Parathyroid adenoma (tissue), 2 donors: ENCODE results near the gene ANKS1A.

Experiments used
- H2AFZ ChIP-seq: fragments of 300-600 bp; sonication (generic); one replicate; pipeline ENCODE4 v1.7.0; 2017; ENCODE audit warnings: antibody characterized with exemption, mild to moderate bottlenecking
- H3K27ac ChIP-seq: fragments of 300-600 bp; sonication (generic); one replicate; pipeline ENCODE4 v1.7.0; 2017
- H3K27me3 ChIP-seq: fragments of 300-600 bp; sonication (generic); one replicate; pipeline ENCODE4 v1.7.0; 2017; ENCODE audit warnings: low read length; ENCODE audit not compliant: control insufficient read depth, insufficient read depth
- H3K36me3 ChIP-seq: fragments of 300-600 bp; sonication (generic); one replicate; pipeline ENCODE4 v1.7.0; 2017; ENCODE audit warnings: low read length; ENCODE audit not compliant: control insufficient read depth, insufficient read depth
- H3K4me1 ChIP-seq: fragments of 300-600 bp; sonication (generic); one replicate; pipeline ENCODE4 v1.7.0; 2017; ENCODE audit warnings: control low read depth
- H3K4me2 ChIP-seq: fragments of 300-600 bp; sonication (generic); one replicate; pipeline ENCODE4 v1.7.0; 2017; ENCODE audit warnings: low read length
- H3K4me3 ChIP-seq: fragments of 300-600 bp; sonication (generic); one replicate; pipeline ENCODE4 v1.7.0; 2017; ENCODE audit warnings: low read depth, low read length
- H3K79me2 ChIP-seq: fragments of 300-600 bp; sonication (generic); one replicate; pipeline ENCODE4 v1.7.0; 2017; ENCODE audit warnings: control low read depth
- H3K9ac ChIP-seq: fragments of 300-600 bp; sonication (generic); one replicate; pipeline ENCODE4 v1.7.0; 2017; ENCODE audit warnings: mild to moderate bottlenecking
- H3K9me3 ChIP-seq: fragments of 300-600 bp; sonication (generic); one replicate; pipeline ENCODE4 v1.7.0; 2017; ENCODE audit warnings: low read length; ENCODE audit not compliant: control insufficient read depth
- CTCF ChIP-seq: fragments of 300-600 bp; sonication (generic); IDR thresholded peaks from one replicate; pipeline ENCODE4 v1.7.0; 2017; ENCODE audit warnings: antibody characterized with exemption, mild to moderate bottlenecking
- donor health status: primary hyperparathyroidism.

ANKS1A gene

GRCh38 chr6:35049900-35050756 is 161.1 kb downstream of the ANKS1A start:
- Histone ChIP-seq H3K9me3 (no peaks in the 10 kb centered on the region), H3K4me2 (no peak overlapping the region), H3K36me3 (no peaks in the 10 kb centered on the region), H3K27ac (no peak overlapping the region), H3K4me3 (no peak overlapping the region), H3K9ac (no peak overlapping the region), H2AFZ (no peak overlapping the region), H3K79me2 (no peaks in the 10 kb centered on the region), H3K4me1 (no peaks in the 10 kb centered on the region), H3K27me3 (no peaks in the 10 kb centered on the region)
- no peak for TF ChIP-seq CTCF

- no peak for TF ChIP-seq CTCF
- H3K9me3 ChIP-seq = no peaks in the 10 kb centered on the region
- H3K4me3 ChIP-seq = no peak overlapping the region
- no peaks in the 10 kb centered on the region for H3K27me3 ChIP-seq
- no peak overlapping the region for H2AFZ ChIP-seq
- H3K9ac ChIP-seq = no peak overlapping the region
- H3K4me2 ChIP-seq = no peak overlapping the region
- H3K27ac ChIP-seq = no peak overlapping the region
- H3K36me3 ChIP-seq = no peaks in the 10 kb centered on the region
- no peaks in the 10 kb centered on the region for H3K79me2 ChIP-seq
- H3K4me1 ChIP-seq = no peaks in the 10 kb centered on the region
Observed at GRCh38 chr6:35050757-35051330, 161.8 kb downstream of the ANKS1A start.

GRCh38 chr6:35051396-35051795 is 162.3 kb downstream of the ANKS1A start:
- H3K4me2 ChIP-seq = no peak overlapping the region
- no peak overlapping the region for H3K27ac ChIP-seq
- H3K27me3 ChIP-seq = no peaks in the 10 kb centered on the region
- H3K9ac ChIP-seq = no peak overlapping the region
- TF ChIP-seq CTCF = no peak
- H3K9me3 ChIP-seq = no peaks in the 10 kb centered on the region
- no peaks in the 10 kb centered on the region for H3K79me2 ChIP-seq
- no peak overlapping the region for H2AFZ ChIP-seq
- H3K4me1 ChIP-seq = no peaks in the 10 kb centered on the region
- no peak overlapping the region for H3K4me3 ChIP-seq
- H3K36me3 ChIP-seq = no peaks in the 10 kb centered on the region

- Histone ChIP-seq H3K9ac (no peak overlapping the region), H3K9me3 (no peaks in the 10 kb centered on the region), H3K4me2 (no peak overlapping the region), H3K36me3 (no peaks in the 10 kb centered on the region), H3K79me2 (no peaks in the 10 kb centered on the region), H2AFZ (no peak overlapping the region), H3K27me3 (no peaks in the 10 kb centered on the region), H3K4me1 (no peaks in the 10 kb centered on the region), H3K4me3 (no peak overlapping the region), H3K27ac (no peak overlapping the region)
- TF ChIP-seq CTCF = no peak
Observed at GRCh38 chr6:35051997-35052583, 163.0 kb downstream of the ANKS1A start.
